ENCODE data around the gene DNAJB8.

Gene DNAJB8

GRCh38 chr3:128427175-128427857, 39.4 kb downstream of the DNAJB8 start:
- no peak overlapping the region for H3K4me3 ChIP-seq
- no peak for DNase-seq (ENCODE audit: low spot score)
- no peak for TF ChIP-seq CTCF (IDR thresholded peaks at IDR 0.05)
- no peak overlapping the region for H3K27ac ChIP-seq

- Histone ChIP-seq H3K4me3 (peak overlapping the region; percentile 59), H3K27ac (no peak overlapping the region)
- peak; percentile 96 for TF ChIP-seq CTCF (IDR thresholded peaks at IDR 0.05)
- no peak for DNase-seq (ENCODE audit: low spot score)
Observed at GRCh38 chr3:128426128-128426921, 40.4 kb downstream of the DNAJB8 start.

- TF ChIP-seq CTCF (IDR thresholded peaks at IDR 0.05): no peak
- no peak for DNase-seq (ENCODE audit: low spot score)
- Histone ChIP-seq H3K4me3 (peak overlapping the region; percentile 59), H3K27ac (no peak overlapping the region)
Observed at GRCh38 chr3:128425846-128426127, 40.9 kb downstream of the DNAJB8 start.

- Histone ChIP-seq H3K4me3 (no peak overlapping the region), H3K27ac (no peak overlapping the region)
- no peak for TF ChIP-seq CTCF (IDR thresholded peaks at IDR 0.05)
- no peak for DNase-seq (ENCODE audit: low spot score)
Observed at GRCh38 chr3:128425142-128425845, 41.4 kb downstream of the DNAJB8 start.

- TF ChIP-seq CTCF (IDR thresholded peaks at IDR 0.05): no peak
- Histone ChIP-seq H3K4me3 (no peak overlapping the region), H3K27ac (no peak overlapping the region)
- DNase-seq (ENCODE audit: low spot score): no peak
Observed at GRCh38 chr3:128424508-128425069, 42.1 kb downstream of the DNAJB8 start.

- Histone ChIP-seq H3K4me3 (no peak overlapping the region), H3K27ac (no peak overlapping the region)
- no peak for TF ChIP-seq CTCF (IDR thresholded peaks at IDR 0.05)
- DNase-seq (ENCODE audit: low spot score): no peak
Observed at GRCh38 chr3:128423525-128424147, 43.1 kb downstream of the DNAJB8 start.
